GM19023 (cell line): ENCODE measurements around the gene TSC1.

Source experiments
- ATAC-seq: cut with Tn5 transposase; IDR thresholded peaks from one replicate; pipeline ENCODE4 v1.9.1; 2021; ENCODE audit warnings: mild to moderate bottlenecking, moderate library complexity; ENCODE audit not compliant: unreplicated experiment

The TSC1 gene

GRCh38 chr9:132892400-132892799 lies 52.0 kb downstream of the TSC1 start:
- no peak for ATAC-seq

- no peak for ATAC-seq
Measured at GRCh38 chr9:132888151-132888550, 56.3 kb downstream of the TSC1 start.

- no peak for ATAC-seq
Measured at GRCh38 chr9:132887181-132888120, 57.0 kb downstream of the TSC1 start.

GRCh38 chr9:132886334-132886725 lies 58.1 kb downstream of the TSC1 start:
- ATAC-seq, result no peak

- no peak for ATAC-seq
Measured at GRCh38 chr9:132885720-132886333, 58.6 kb downstream of the TSC1 start.

GRCh38 chr9:132883349-132884294 lies 60.8 kb downstream of the TSC1 start:
- ATAC-seq, result no peak

- no peak for ATAC-seq
Measured at GRCh38 chr9:132882616-132883015, 61.8 kb downstream of the TSC1 start.

- ATAC-seq, result no peak
Measured at GRCh38 chr9:132881826-132882225, 62.6 kb downstream of the TSC1 start.

GRCh38 chr9:132880324-132880661 lies 64.1 kb downstream of the TSC1 start:
- no peak for ATAC-seq

GRCh38 chr9:132879457-132880323 lies 64.7 kb downstream of the TSC1 start:
- no peak for ATAC-seq

- no peak for ATAC-seq
Measured at GRCh38 chr9:132878695-132879456, 65.5 kb downstream of the TSC1 start, which contains the start of gene SPACA9. Gene SPACA9 (plus strand): TSS chr9:132878898. CDS start chr9:132883948, 5,050 bp downstream.

GRCh38 chr9:132877824-132878694 lies 66.4 kb downstream of the TSC1 start, which contains the start of gene AK8:
Gene AK8 (minus strand): TSS chr9:132878284. CDS start chr9:132878255, 29 bp downstream.
- peak; percentile 81 for ATAC-seq

GRCh38 chr9:132877458-132877823 lies 67.0 kb downstream of the TSC1 start:
- ATAC-seq, result no peak

- ATAC-seq, result no peak
Measured at GRCh38 chr9:132876849-132877248, 67.6 kb downstream of the TSC1 start.

- ATAC-seq, result no peak
Measured at GRCh38 chr9:132875159-132875558, 69.3 kb downstream of the TSC1 start.

- ATAC-seq, result no peak
Measured at GRCh38 chr9:132873403-132873802, 71.0 kb downstream of the TSC1 start.

GRCh38 chr9:132869266-132869665 lies 75.2 kb downstream of the TSC1 start:
- ATAC-seq, result no peak

GRCh38 chr9:132866898-132867297 lies 77.5 kb downstream of the TSC1 start:
- no peak for ATAC-seq
